H1 (cell line): ENCODE results near the gene PFKP.

ENCODE experiments used
- ATF3 ChIP-seq: IDR thresholded peaks from 2 replicates; pipeline ENCODE4 v1.6.1; 2011; ENCODE audit warnings: low read depth, mild to moderate bottlenecking, low read length; ENCODE audit not compliant: insufficient read depth
- TF ChIP-seq, protein P1 (sequence below), 3 experiments: IDR thresholded peaks; 1 replicate in 2 of 3; 2 replicates in 1 of 3; pipeline versions ENCODE4 v1.5.1 to v1.6.1; 2011; ENCODE audit warnings: low read length in 3 of 3, mild to moderate bottlenecking in 3 of 3, inconsistent platforms in 2 of 3, low read depth in 1 of 3, moderate library complexity in 1 of 3; ENCODE audit not compliant: insufficient read depth in 1 of 3; ENCODE audit errors: control extremely low read depth in 1 of 3

- no peak for TF ChIP-seq ATF3
- TF ChIP-seq, protein P1, sequence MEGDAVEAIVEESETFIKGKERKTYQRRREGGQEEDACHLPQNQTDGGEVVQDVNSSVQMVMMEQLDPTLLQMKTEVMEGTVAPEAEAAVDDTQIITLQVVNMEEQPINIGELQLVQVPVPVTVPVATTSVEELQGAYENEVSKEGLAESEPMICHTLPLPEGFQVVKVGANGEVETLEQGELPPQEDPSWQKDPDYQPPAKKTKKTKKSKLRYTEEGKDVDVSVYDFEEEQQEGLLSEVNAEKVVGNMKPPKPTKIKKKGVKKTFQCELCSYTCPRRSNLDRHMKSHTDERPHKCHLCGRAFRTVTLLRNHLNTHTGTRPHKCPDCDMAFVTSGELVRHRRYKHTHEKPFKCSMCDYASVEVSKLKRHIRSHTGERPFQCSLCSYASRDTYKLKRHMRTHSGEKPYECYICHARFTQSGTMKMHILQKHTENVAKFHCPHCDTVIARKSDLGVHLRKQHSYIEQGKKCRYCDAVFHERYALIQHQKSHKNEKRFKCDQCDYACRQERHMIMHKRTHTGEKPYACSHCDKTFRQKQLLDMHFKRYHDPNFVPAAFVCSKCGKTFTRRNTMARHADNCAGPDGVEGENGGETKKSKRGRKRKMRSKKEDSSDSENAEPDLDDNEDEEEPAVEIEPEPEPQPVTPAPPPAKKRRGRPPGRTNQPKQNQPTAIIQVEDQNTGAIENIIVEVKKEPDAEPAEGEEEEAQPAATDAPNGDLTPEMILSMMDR (IDR thresholded peaks at IDR 0.05; ENCODE audit: control extremely low read depth in 1 of 3, insufficient read depth in 1 of 3, low read depth in 1 of 3, low read length in 3 of 3) = no peak
These were observed 69.0 kb downstream of the PFKP start for GRCh38 chr10:3136336-3136735.
